GM12872 (cell line): ENCODE measurements around the gene PSKH1.

ENCODE experiments used
- CTCF ChIP-seq: IDR thresholded peaks from 3 replicates; pipeline ENCODE4 v1.5.1; 2011; ENCODE audit warnings: low read depth, mild to moderate bottlenecking, low read length, moderate library complexity; ENCODE audit not compliant: insufficient read depth

The PSKH1 gene

GRCh38 chr16:67968400-67969253 is 75.6 kb downstream of the PSKH1 start, which contains the start of gene SLC12A4:
SLC12A4 (minus strand) TSS chr16:67968637; CDS start chr16:67968553, 84 bp downstream.
- no peak for TF ChIP-seq CTCF

- TF ChIP-seq CTCF = no peak
Observed at GRCh38 chr16:67969254-67970039, 76.4 kb downstream of the PSKH1 start.

- TF ChIP-seq CTCF = no peak
Observed at GRCh38 chr16:67971111-67971510, 78.1 kb downstream of the PSKH1 start.

GRCh38 chr16:67975321-67976105 is 82.5 kb downstream of the PSKH1 start:
- TF ChIP-seq CTCF = no peak

- no peak for TF ChIP-seq CTCF
Observed at GRCh38 chr16:67976205-67976604, 83.2 kb downstream of the PSKH1 start.

GRCh38 chr16:67977005-67977404 is 84.0 kb downstream of the PSKH1 start:
- no peak for TF ChIP-seq CTCF
